WTC11 (cell line): ENCODE data around the gene BUD31.

Source experiments
- FOXP1 ChIP-seq: sonication (generic); formaldehyde crosslinking; IDR thresholded peaks from 2 replicates; pipeline ENCODE4 v1.8.0; 2022; ENCODE audit warnings: missing genetic modification reagents, mild to moderate bottlenecking, moderate library complexity, borderline replicate concordance
- IRF2 ChIP-seq: sonication (generic); formaldehyde crosslinking; IDR thresholded peaks from 2 replicates; pipeline ENCODE4 v1.8.0; 2022; ENCODE audit warnings: low read depth, missing genetic modification reagents, borderline replicate concordance
- MXD4 ChIP-seq: fragments of 250-450 bp; sonication (Bioruptor Pico); IDR thresholded peaks from 2 replicates; pipeline ENCODE4 v1.8.0; 2021; ENCODE audit warnings: mild to moderate bottlenecking, moderate library complexity, borderline replicate concordance
- NFYB ChIP-seq: sonication (generic); formaldehyde crosslinking; conservative IDR thresholded peaks from 2 replicates; pipeline ENCODE4 v1.8.0; 2022; ENCODE audit warnings: low read depth, missing genetic modification reagents
- SP1 ChIP-seq: sonication (generic); formaldehyde crosslinking; conservative IDR thresholded peaks from 2 replicates; pipeline ENCODE4 v1.8.1; 2022; ENCODE audit warnings: missing genetic modification reagents
- ZNF138 ChIP-seq: sonication (generic); formaldehyde crosslinking; conservative IDR thresholded peaks from 2 replicates; pipeline ENCODE4 v1.8.1; 2022; ENCODE audit warnings: mild to moderate bottlenecking, moderate library complexity, missing genetic modification reagents
- ZNF423 ChIP-seq: fragments of 250-450 bp; sonication (Bioruptor Pico); IDR thresholded peaks from 2 replicates; pipeline ENCODE4 v2.1.2; 2022; ENCODE audit warnings: mild to moderate bottlenecking, moderate library complexity
- TF ChIP-seq, protein P1 (sequence below): fragments of 200-600 bp; IDR thresholded peaks from 2 replicates; pipeline ENCODE4 v1.8.0; 2022; ENCODE audit warnings: antibody characterized with exemption
- TF ChIP-seq, protein P2 (sequence below): sonication (generic); formaldehyde crosslinking; IDR thresholded peaks from 2 replicates; pipeline ENCODE4 v1.8.1; 2022; ENCODE audit warnings: low read depth, missing genetic modification reagents, borderline replicate concordance
- TF ChIP-seq, protein P3 (sequence below): sonication (generic); formaldehyde crosslinking; IDR thresholded peaks from 2 replicates; pipeline ENCODE4 v1.8.1; 2023; ENCODE audit warnings: mild to moderate bottlenecking, missing genetic modification reagents
- TF ChIP-seq, protein P4 (sequence below): sonication (generic); formaldehyde crosslinking; IDR thresholded peaks from 2 replicates; pipeline ENCODE4 v1.8.0; 2022; ENCODE audit warnings: mild to moderate bottlenecking, missing genetic modification reagents

DNA sequence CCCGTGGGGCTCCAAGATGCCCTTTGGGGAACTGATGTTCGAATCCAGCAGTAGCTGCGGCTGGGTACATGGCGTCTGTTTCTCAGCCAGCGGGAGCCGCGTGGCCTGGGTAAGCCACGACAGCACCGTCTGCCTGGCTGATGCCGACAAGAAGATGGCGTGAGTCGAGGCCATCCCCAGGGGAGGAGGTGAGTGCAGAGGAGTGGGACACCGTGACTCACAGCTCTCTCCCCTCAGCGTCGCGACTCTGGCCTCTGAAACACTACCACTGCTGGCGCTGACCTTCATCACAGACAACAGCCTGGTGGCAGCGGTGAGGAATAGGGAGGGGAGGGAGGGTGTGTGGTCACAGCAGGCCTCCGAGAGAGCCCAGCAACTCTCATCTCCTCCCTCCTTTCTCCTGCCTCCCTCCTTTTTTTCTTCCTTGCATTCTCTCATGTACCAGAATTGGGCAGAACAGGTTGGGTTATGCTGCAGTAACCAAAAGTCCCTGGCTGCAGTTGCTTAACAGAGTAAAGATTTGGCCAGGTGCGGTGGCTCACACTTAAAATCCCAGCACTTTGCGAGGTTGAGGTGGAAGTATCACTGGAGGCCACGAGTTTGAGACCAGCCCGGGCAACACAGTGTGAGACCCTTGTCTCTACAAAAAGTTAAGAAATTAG is 17.7 kb upstream of the BUD31 start:
- TF ChIP-seq, protein P1, sequence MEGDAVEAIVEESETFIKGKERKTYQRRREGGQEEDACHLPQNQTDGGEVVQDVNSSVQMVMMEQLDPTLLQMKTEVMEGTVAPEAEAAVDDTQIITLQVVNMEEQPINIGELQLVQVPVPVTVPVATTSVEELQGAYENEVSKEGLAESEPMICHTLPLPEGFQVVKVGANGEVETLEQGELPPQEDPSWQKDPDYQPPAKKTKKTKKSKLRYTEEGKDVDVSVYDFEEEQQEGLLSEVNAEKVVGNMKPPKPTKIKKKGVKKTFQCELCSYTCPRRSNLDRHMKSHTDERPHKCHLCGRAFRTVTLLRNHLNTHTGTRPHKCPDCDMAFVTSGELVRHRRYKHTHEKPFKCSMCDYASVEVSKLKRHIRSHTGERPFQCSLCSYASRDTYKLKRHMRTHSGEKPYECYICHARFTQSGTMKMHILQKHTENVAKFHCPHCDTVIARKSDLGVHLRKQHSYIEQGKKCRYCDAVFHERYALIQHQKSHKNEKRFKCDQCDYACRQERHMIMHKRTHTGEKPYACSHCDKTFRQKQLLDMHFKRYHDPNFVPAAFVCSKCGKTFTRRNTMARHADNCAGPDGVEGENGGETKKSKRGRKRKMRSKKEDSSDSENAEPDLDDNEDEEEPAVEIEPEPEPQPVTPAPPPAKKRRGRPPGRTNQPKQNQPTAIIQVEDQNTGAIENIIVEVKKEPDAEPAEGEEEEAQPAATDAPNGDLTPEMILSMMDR: no peak
- TF ChIP-seq, protein P2, sequence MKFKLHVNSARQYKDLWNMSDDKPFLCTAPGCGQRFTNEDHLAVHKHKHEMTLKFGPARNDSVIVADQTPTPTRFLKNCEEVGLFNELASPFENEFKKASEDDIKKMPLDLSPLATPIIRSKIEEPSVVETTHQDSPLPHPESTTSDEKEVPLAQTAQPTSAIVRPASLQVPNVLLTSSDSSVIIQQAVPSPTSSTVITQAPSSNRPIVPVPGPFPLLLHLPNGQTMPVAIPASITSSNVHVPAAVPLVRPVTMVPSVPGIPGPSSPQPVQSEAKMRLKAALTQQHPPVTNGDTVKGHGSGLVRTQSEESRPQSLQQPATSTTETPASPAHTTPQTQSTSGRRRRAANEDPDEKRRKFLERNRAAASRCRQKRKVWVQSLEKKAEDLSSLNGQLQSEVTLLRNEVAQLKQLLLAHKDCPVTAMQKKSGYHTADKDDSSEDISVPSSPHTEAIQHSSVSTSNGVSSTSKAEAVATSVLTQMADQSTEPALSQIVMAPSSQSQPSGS: no peak
- TF ChIP-seq NFYB (CRISPR knock-in tag): no peak
- TF ChIP-seq SP1: no peak
- no peak for TF ChIP-seq ZNF138 (CRISPR knock-in tag)
- TF ChIP-seq, protein P3, sequence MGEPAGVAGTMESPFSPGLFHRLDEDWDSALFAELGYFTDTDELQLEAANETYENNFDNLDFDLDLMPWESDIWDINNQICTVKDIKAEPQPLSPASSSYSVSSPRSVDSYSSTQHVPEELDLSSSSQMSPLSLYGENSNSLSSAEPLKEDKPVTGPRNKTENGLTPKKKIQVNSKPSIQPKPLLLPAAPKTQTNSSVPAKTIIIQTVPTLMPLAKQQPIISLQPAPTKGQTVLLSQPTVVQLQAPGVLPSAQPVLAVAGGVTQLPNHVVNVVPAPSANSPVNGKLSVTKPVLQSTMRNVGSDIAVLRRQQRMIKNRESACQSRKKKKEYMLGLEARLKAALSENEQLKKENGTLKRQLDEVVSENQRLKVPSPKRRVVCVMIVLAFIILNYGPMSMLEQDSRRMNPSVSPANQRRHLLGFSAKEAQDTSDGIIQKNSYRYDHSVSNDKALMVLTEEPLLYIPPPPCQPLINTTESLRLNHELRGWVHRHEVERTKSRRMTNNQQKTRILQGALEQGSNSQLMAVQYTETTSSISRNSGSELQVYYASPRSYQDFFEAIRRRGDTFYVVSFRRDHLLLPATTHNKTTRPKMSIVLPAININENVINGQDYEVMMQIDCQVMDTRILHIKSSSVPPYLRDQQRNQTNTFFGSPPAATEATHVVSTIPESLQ: no peak
- no peak for TF ChIP-seq FOXP1 (CRISPR knock-in tag)
- TF ChIP-seq MXD4 (CRISPR knock-in tag): no peak
- no peak for TF ChIP-seq IRF2
- TF ChIP-seq, protein P4, sequence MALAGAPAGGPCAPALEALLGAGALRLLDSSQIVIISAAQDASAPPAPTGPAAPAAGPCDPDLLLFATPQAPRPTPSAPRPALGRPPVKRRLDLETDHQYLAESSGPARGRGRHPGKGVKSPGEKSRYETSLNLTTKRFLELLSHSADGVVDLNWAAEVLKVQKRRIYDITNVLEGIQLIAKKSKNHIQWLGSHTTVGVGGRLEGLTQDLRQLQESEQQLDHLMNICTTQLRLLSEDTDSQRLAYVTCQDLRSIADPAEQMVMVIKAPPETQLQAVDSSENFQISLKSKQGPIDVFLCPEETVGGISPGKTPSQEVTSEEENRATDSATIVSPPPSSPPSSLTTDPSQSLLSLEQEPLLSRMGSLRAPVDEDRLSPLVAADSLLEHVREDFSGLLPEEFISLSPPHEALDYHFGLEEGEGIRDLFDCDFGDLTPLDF (CRISPR knock-in tag): no peak
- no peak for TF ChIP-seq ZNF423 (CRISPR knock-in tag)
